Hematopoietic multipotent progenitor cell (in vitro differentiated cells): ENCODE measurements around the gene RERE. TPM values are rescaled to one million over a fixed set of nuclear protein-coding genes. Genes with fewer than 3 reads are reported as not detected.

Experiments
- DNase-seq, 3 donors: peaks; one replicate each; pipeline ENCODE4 v3.0.0-alpha.2; 2011 to 2015; ENCODE audit warnings: low read depth in 2 of 3, low spot score in 2 of 3
- total RNA-seq: library from RNA; depleted of rRNA; stranded (reverse); fragments of >200 nt; gene quantifications from one replicate; pipeline ENCODE4 v1.2.3, GENCODE V29; 2012

RERE gene
- total RNA-seq, 1 donor: 61.9 TPM

DNA sequence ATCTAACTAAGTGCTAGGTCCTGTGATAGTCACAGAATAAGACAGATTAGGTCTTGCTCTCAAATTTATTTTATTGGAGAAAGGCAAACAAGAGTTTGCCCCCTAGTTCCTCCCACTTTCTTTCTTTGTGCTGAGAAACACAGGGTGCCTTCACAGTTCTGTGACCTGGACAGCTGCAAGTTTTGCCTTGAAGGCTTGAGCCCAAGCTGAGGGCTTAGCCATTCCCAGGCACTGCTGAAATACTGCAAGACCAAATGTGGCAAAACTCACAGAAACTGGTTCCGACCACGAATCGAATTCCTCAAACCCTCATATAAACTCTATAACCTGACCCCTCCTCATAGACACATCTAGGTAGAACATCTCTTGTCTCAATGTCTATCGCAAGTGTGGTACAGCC is 227.9 kb downstream of the RERE start:
- DNase-seq: no peak

- no peak for DNase-seq
Observed at GRCh38 chr1:8587784-8588183, 229.7 kb downstream of the RERE start.

DNA sequence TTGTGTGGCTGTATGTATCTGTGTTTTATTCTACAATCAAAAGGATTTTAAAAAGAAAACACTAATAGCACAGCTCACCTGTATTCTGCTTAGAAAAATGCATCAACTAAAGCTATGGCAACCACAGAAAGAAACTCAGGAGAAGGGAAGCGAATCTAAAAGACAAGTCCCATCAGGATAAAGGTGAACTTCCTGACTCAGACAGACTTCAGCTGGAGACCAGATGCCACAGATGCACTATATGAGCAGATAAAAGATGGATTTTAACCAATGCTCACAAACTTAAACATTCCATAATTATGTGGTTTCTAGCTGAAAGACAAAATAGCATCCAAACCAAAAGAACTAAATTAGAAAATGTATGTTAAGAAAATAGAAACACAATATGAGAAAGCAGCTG is 231.0 kb downstream of the RERE start:
- no peak for DNase-seq

GRCh38 chr1:8584316-8584715 is 233.1 kb downstream of the RERE start:
- DNase-seq: no peak

DNA sequence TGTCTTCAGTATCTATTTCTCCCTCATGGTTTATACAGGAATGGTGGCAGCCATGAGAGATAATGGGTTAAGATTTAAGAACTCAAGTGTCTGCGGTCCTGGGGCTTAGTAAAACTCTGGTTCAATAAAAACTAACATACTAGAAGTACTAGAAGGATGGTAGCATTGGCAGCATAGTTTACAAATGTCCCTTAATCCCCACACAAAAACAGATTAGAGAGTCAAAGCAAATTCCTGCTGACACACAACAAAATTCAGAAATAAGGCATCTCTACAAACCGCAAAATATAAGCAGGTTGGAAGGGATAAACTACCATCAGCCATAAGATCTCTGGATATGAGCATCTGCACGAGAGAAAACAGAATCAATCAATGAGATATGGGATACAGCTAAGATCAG is 234.4 kb downstream of the RERE start:
- DNase-seq: no peak

DNA sequence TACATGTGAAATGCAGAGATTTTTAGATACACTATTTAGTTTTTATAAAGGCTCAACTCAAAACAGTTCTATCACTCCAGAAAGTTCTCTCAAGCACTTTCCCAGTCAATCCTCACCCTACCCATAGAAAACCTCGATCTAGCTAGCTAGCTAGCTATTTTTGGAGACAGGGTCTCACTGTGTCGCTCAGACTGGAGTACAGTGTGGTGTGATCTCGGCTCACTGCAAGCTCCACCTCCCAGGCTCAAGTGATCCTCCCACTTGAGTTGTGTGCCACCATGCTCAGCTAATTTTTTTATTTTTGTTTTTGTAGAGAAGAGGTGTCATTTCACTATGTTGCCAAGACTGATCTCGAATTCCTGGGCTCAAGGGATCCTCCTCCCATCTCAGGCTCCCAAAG is 236.9 kb downstream of the RERE start:
- DNase-seq: no peak

GRCh38 chr1:8578936-8579335 is 238.5 kb downstream of the RERE start:
- DNase-seq: no peak

- no peak for DNase-seq
Observed at GRCh38 chr1:8578132-8578877, 239.1 kb downstream of the RERE start.

GRCh38 chr1:8574985-8575384 is 242.5 kb downstream of the RERE start:
- DNase-seq: no peak

GRCh38 chr1:8572106-8572505 is 245.3 kb downstream of the RERE start:
- no peak for DNase-seq

DNA sequence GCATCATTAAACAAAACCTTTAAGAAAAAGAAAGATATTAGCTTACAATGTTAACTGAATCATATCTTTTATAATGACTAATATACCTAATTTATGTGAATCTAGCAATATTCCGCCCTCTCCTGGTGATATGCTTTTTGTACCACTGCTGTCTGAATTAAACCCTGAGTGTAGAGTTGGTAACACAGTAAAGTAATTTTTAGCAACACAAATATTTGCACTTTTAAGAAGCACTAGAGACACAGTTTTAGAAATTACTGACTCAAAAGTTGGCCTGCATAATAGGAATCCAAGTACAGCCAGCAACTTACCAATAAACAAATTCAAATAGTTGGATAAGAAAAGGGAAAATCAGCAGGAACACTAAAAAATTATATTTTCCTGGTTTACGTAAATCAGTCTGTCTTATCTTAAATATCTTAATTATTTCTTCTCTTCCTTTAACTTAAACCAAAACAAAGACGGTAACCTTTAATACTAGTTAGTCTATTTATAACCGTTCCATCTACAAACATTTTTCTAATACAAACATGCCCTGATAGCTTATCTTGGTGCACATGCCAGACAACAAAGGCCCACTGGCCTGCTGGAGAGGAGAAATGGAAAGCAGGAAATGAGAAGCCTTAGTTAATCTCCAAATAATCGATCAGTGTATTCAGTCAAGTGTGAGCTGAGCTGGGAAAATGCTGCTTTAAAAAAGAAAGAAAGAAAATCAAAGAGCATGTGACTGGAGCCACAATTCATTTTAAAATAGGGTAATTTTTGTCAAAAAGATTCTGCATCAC is 246.0 kb downstream of the RERE start:
- DNase-seq: peak in 2 of 3 donors; percentile 50 to 61

- no peak for DNase-seq
Observed at GRCh38 chr1:8570465-8570864, 247.0 kb downstream of the RERE start.

DNA sequence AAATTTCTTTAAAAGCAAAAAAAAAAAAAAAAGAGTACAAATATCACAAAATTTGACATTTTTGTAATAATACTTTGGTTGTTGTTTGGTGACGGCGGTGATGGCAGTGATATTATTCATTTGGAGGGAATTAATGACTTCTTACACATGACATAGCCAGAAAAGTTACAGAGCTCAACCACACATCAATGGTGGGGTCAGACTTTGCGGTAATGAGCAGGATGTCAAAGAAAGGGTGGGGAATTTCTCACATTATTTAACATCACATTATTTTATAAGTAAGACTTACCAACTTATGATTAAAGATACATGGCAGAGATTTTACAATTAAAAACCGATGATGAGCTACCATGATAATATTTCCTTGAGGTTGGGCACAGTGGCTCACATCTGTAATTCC is 248.2 kb downstream of the RERE start:
- no peak for DNase-seq

DNA sequence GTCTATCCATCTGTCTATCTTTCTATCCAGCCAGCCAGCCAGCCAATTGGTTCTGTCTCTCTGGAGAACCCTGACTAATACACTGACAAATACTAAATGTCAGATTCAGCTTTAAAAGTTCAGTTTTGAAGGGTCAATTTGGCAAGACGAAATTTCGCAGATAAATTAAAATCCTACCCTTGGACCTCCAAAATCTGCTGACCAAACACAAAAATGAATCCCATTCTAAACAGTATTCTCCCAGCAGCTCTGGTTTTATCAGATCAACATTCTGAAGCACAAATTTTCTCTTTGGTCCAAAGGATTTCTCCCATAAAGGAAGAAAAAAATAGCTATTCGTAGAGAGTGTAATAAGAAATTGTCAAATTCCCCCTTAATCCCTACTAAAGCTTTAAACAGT is 248.6 kb downstream of the RERE start:
- DNase-seq: no peak

- DNase-seq: no peak
Observed at GRCh38 chr1:8567146-8567545, 250.3 kb downstream of the RERE start.

- DNase-seq: no peak
Observed at GRCh38 chr1:8565802-8566201, 251.6 kb downstream of the RERE start.

- DNase-seq: no peak
Observed at GRCh38 chr1:8563944-8564537, 253.4 kb downstream of the RERE start.

- peak in 1 of 3 donors; percentile 32 for DNase-seq
Observed at GRCh38 chr1:8562881-8563865, 254.3 kb downstream of the RERE start.

GRCh38 chr1:8562222-8562621 is 255.2 kb downstream of the RERE start:
- DNase-seq: no peak
